C4-2B (cell line): ENCODE results near the gene GRAMD4.

Source experiments
- H3K27ac ChIP-seq: fragments of 450-650 bp; 2 replicates; pipeline ENCODE4 v1.5.1; 2017
- ZFX ChIP-seq: fragments of 450-650 bp; IDR thresholded peaks from 2 replicates; pipeline ENCODE4 v1.6.1; 2017
- TF ChIP-seq, protein P1 (sequence below): fragments of 450-650 bp; conservative IDR thresholded peaks from 2 replicates; pipeline ENCODE4 v1.5.1; 2017; ENCODE audit warnings: mild to moderate bottlenecking

Gene GRAMD4

DNA sequence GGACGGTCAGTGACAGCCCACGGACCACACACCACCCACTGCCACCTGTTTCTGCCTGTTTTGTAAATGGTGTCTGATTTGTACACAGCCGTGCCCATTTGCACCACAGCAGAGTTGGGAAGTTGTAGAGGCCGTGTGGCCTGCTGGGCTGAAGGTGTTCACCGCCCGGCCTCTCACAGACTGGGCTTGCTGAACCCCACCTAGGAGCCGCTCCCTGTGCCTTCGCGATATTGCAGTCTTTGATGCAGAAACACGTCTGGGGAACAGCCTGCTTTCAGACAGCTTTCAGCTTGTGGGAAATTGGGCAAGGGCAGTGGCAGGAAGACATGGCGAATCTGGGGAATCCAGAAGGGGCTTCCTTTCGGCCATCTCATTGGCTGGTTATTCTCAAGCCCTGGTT lies 9.8 kb upstream of the GRAMD4 start:
- no peak overlapping the region for H3K27ac ChIP-seq
- TF ChIP-seq, protein P1, sequence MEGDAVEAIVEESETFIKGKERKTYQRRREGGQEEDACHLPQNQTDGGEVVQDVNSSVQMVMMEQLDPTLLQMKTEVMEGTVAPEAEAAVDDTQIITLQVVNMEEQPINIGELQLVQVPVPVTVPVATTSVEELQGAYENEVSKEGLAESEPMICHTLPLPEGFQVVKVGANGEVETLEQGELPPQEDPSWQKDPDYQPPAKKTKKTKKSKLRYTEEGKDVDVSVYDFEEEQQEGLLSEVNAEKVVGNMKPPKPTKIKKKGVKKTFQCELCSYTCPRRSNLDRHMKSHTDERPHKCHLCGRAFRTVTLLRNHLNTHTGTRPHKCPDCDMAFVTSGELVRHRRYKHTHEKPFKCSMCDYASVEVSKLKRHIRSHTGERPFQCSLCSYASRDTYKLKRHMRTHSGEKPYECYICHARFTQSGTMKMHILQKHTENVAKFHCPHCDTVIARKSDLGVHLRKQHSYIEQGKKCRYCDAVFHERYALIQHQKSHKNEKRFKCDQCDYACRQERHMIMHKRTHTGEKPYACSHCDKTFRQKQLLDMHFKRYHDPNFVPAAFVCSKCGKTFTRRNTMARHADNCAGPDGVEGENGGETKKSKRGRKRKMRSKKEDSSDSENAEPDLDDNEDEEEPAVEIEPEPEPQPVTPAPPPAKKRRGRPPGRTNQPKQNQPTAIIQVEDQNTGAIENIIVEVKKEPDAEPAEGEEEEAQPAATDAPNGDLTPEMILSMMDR = no peak
- TF ChIP-seq ZFX = no peak

DNA sequence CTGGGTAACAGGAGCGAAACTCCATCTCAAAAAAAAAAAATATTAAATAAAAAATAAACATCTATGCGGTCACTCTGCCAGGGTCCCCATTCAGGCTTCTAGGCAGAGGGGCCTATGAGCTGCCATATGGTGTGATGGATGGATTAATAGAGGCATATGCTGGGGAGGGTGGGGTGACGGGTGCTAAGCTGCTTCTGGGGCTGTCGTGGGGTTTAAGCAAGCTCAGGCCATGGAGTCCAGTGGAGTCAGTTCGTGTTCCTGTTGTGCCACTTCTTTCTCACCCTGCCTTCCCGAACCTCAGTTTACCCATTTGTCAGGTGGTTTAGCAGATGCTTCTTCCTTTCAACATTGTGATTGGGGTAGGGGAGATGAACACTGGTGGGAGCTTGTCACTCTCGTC lies 9.0 kb upstream of the GRAMD4 start:
- no peak overlapping the region for H3K27ac ChIP-seq
- TF ChIP-seq, protein P1 = no peak
- no peak for TF ChIP-seq ZFX

DNA sequence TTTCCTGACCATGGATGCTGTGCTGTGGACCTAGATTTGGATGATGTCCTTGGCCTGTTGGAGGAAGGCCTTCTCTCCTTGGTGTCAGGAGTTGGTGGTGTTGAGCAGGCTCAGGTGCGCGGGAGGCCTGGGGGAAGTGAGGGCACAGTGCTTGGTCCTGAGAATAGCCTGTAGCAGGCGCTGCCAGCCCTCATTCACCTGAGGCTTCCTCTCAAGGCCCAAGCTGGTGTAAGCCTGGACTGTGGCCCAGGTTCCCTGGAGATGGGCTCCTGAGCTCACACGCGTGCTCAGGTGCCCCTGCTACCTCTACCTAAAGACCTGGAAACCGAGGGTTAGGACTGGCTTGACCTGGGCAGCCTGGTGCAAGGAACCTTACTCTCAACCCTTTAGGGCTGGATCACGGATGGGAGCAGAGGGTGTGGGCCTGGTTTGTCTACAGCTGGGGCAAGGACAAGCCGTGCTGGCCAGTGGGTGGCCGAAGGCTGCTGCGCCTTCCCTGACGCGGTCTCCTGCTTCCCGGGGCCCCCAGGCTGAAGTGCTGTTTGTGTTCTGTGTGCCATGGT lies 7.8 kb upstream of the GRAMD4 start:
- no peak overlapping the region for H3K27ac ChIP-seq
- TF ChIP-seq, protein P1 = no peak
- no peak for TF ChIP-seq ZFX

DNA sequence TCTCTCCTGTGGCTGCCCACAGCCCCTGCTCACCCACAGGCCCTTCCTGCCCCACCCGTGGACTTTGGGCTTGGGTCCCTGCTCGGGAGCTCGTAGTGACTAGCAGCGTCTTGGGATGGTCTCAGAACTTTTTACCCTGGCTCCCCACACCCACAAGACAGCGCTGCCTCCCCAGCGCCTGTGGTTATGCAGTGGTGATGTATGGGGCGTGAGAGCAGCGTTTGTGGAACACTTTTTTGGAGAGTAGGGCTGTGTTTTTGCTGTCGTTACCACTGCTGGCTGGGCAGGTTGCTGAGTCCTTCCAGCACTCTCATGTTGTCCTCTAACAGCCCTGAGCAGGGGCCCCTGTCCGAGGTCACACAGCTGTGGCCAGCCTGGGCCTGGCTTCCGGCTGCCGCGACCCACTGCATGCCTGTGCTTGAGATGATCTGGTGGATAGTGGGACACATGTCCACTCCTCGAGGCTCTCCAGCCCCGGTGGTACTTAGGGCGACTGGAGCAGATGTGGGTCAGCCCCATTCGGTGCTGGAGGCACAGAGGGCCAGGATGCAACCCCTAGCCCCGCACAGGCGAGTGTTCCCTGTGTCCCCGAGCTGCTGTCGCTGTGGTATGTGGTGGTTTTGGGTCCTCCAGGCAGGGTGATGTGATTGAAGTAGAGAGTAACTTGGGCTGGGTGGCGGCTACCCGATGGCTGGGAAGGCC lies 7.1 kb upstream of the GRAMD4 start:
- H3K27ac ChIP-seq = no peak overlapping the region
- TF ChIP-seq, protein P1 = no peak
- TF ChIP-seq ZFX = no peak

DNA sequence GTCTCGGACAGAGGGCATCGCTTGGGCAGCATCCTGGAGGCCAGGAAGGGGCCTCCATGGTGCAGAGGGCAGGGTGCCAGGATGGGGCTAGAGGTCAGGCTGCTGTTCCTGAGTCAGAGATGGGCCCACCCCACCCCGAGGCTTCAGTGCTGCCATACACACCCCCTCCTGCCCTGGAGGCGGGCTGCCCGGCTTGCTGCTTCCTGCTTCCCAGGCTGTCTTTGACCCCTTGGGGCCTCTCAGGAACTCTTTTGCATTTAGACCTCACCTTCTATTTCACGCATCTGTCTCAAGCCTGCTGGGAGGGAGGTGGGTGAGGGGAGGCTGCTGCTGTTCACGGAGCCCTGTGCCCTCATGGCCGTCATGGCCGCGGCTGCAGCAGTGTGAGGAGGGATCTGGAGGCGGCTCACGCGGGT lies 6.6 kb upstream of the GRAMD4 start:
- TF ChIP-seq, protein P1 = no peak
- no peak for TF ChIP-seq ZFX
- H3K27ac ChIP-seq = no peak overlapping the region

DNA sequence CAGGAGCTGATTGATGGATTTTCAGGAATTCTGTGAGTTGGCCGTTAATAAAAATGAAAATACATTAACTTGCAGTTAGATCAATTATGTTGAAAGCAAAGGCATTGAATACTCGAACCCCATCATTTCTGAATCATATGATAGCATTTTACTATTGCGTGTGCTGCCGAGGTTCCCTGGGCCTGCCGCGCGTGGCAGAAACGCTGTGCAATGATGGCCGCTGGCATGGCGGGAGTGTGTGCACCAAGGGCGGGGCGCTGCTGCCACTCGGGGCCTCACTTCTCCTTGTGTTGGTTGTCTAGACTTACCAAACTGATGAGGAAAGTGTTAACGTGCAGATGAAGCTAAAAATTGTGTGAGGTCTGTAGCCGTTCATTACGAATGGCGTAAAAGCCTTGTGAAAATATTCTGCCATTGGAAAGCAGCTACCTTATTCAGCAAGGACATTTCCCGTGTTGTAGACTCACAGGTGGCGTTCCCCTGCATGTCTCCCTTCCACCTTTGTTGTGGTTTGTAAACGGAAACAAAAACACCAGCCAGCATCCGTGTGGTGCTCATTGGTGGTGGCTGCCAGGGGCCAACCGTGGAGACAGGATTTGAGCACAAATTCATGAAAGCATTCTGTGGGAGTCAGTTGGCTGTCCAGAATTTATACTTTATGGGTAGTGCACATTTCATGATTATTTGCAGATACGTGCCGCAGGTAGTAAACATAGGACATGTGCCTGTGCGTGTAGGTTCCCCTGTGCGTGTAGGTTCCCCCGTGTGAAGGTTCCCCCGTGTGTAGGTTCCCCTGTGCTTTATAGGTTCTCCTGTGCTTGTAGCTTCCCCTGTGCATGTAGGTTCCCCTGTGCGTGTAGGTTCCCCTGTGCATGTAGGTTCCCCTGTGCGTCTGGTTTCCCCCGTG lies 5.9 kb upstream of the GRAMD4 start:
- TF ChIP-seq, protein P1 = no peak
- TF ChIP-seq ZFX = no peak
- no peak overlapping the region for H3K27ac ChIP-seq
